HepG2 (cell line): ENCODE results near the gene DNAJC28.

Source experiments
- CHD2 ChIP-seq: IDR thresholded peaks from 2 replicates; pipeline ENCODE4 v1.6.1; 2011; ENCODE audit warnings: low read depth, low read length, improper control_type of control experiment
- ESRRA ChIP-seq: sonication (generic); formaldehyde crosslinking; IDR thresholded peaks from 2 replicates; pipeline ENCODE4 v1.5.1; 2020; ENCODE audit warnings: mild to moderate bottlenecking, low read depth, missing genetic modification reagents
- ETV5 ChIP-seq: IDR thresholded peaks from 2 replicates; pipeline ENCODE4 v1.6.1; 2018; ENCODE audit warnings: missing biosample characterization, missing genetic modification reagents, inconsistent platforms, borderline replicate concordance
- MBD4 ChIP-seq: IDR thresholded peaks from 2 replicates; pipeline ENCODE4 v1.6.1; 2012; ENCODE audit warnings: low read length, inconsistent platforms, borderline replicate concordance
- MYC ChIP-seq: sonication (generic); formaldehyde crosslinking; IDR thresholded peaks from 2 replicates; pipeline ENCODE4 v1.9.0; 2021; ENCODE audit warnings: missing genetic modification reagents, borderline replicate concordance
- PHF8 ChIP-seq: sonication (generic); formaldehyde crosslinking; IDR thresholded peaks from 2 replicates; pipeline ENCODE4 v1.5.0; 2020; ENCODE audit warnings: missing genetic modification reagents
- RBM39 ChIP-seq: fragments of 200-400 bp; formaldehyde crosslinking; IDR thresholded peaks from one replicate; pipeline ENCODE4 v1.6.1; 2018; ENCODE audit warnings: antibody characterized with exemption, mild to moderate bottlenecking, low read depth, low read length; ENCODE audit not compliant: poor library complexity, severe bottlenecking
- ZNF263 ChIP-seq: sonication (generic); formaldehyde crosslinking; IDR thresholded peaks from 2 replicates; pipeline ENCODE4 v1.4.0; 2020; ENCODE audit warnings: missing genetic modification reagents
- TF ChIP-seq, protein P1 (sequence below): sonication (generic); formaldehyde crosslinking; IDR thresholded peaks from 2 replicates; pipeline ENCODE4 v1.4.0; 2020; ENCODE audit warnings: missing genetic modification reagents
- TF ChIP-seq, protein P2 (sequence below): sonication (generic); formaldehyde crosslinking; IDR thresholded peaks from 2 replicates; pipeline ENCODE4 v1.9.0; 2021; ENCODE audit warnings: missing genetic modification reagents, borderline replicate concordance
- TF ChIP-seq, protein P3 (sequence below): sonication (generic); formaldehyde crosslinking; IDR thresholded peaks from 2 replicates; pipeline ENCODE4 v1.5.0; 2020; ENCODE audit warnings: mild to moderate bottlenecking, missing genetic modification reagents, moderate library complexity
- TF ChIP-seq, protein P4 (sequence below): sonication (generic); formaldehyde crosslinking; IDR thresholded peaks from 2 replicates; pipeline ENCODE4 v1.4.0; 2020; ENCODE audit warnings: missing genetic modification reagents, mild to moderate bottlenecking, borderline replicate concordance
- TF ChIP-seq, protein P5 (sequence below): sonication (generic); formaldehyde crosslinking; IDR thresholded peaks from 2 replicates; pipeline ENCODE4 v1.5.1; 2020; ENCODE audit warnings: missing genetic modification reagents, mild to moderate bottlenecking, borderline replicate concordance

DNA sequence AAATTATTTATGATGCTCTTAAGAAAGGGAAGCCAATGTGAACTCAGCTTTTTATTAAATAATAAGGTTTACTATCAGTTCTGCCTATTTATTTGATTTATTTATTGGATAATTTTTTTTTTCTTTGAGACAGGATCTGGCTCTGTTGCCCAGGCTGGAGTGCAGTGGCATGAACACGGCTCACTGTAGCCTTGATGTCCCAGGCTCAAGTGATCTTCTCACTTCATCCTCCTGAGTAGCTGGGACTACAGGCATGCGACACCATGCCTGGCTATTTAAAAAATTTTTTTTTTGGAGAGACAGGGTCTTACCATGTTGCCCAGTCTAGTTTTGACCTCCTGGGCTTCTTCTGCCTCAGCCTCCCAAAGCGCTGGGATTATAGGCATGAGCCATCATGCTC lies 21.0 kb upstream of the DNAJC28 start:
- TF ChIP-seq, protein P1, sequence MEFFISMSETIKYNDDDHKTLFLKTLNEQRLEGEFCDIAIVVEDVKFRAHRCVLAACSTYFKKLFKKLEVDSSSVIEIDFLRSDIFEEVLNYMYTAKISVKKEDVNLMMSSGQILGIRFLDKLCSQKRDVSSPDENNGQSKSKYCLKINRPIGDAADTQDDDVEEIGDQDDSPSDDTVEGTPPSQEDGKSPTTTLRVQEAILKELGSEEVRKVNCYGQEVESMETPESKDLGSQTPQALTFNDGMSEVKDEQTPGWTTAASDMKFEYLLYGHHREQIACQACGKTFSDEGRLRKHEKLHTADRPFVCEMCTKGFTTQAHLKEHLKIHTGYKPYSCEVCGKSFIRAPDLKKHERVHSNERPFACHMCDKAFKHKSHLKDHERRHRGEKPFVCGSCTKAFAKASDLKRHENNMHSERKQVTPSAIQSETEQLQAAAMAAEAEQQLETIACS, result no peak
- TF ChIP-seq ESRRA (CRISPR knock-in tag) (no peak), PHF8 (CRISPR knock-in tag) (no peak), ZNF263 (CRISPR knock-in tag) (no peak), MBD4 (no peak), ETV5 (CRISPR knock-in tag) (no peak), RBM39 (no peak), MYC (CRISPR knock-in tag) (no peak), CHD2 (no peak)
- TF ChIP-seq, protein P2, sequence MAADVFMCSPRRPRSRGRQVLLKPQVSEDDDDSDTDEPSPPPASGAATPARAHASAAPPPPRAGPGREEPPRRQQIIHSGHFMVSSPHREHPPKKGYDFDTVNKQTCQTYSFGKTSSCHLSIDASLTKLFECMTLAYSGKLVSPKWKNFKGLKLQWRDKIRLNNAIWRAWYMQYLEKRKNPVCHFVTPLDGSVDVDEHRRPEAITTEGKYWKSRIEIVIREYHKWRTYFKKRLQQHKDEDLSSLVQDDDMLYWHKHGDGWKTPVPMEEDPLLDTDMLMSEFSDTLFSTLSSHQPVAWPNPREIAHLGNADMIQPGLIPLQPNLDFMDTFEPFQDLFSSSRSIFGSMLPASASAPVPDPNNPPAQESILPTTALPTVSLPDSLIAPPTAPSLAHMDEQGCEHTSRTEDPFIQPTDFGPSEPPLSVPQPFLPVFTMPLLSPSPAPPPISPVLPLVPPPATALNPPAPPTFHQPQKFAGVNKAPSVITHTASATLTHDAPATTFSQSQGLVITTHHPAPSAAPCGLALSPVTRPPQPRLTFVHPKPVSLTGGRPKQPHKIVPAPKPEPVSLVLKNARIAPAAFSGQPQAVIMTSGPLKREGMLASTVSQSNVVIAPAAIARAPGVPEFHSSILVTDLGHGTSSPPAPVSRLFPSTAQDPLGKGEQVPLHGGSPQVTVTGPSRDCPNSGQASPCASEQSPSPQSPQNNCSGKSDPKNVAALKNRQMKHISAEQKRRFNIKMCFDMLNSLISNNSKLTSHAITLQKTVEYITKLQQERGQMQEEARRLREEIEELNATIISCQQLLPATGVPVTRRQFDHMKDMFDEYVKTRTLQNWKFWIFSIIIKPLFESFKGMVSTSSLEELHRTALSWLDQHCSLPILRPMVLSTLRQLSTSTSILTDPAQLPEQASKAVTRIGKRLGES, result no peak
- TF ChIP-seq, protein P3, sequence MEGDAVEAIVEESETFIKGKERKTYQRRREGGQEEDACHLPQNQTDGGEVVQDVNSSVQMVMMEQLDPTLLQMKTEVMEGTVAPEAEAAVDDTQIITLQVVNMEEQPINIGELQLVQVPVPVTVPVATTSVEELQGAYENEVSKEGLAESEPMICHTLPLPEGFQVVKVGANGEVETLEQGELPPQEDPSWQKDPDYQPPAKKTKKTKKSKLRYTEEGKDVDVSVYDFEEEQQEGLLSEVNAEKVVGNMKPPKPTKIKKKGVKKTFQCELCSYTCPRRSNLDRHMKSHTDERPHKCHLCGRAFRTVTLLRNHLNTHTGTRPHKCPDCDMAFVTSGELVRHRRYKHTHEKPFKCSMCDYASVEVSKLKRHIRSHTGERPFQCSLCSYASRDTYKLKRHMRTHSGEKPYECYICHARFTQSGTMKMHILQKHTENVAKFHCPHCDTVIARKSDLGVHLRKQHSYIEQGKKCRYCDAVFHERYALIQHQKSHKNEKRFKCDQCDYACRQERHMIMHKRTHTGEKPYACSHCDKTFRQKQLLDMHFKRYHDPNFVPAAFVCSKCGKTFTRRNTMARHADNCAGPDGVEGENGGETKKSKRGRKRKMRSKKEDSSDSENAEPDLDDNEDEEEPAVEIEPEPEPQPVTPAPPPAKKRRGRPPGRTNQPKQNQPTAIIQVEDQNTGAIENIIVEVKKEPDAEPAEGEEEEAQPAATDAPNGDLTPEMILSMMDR (CRISPR knock-in tag), result no peak
- TF ChIP-seq, protein P4, sequence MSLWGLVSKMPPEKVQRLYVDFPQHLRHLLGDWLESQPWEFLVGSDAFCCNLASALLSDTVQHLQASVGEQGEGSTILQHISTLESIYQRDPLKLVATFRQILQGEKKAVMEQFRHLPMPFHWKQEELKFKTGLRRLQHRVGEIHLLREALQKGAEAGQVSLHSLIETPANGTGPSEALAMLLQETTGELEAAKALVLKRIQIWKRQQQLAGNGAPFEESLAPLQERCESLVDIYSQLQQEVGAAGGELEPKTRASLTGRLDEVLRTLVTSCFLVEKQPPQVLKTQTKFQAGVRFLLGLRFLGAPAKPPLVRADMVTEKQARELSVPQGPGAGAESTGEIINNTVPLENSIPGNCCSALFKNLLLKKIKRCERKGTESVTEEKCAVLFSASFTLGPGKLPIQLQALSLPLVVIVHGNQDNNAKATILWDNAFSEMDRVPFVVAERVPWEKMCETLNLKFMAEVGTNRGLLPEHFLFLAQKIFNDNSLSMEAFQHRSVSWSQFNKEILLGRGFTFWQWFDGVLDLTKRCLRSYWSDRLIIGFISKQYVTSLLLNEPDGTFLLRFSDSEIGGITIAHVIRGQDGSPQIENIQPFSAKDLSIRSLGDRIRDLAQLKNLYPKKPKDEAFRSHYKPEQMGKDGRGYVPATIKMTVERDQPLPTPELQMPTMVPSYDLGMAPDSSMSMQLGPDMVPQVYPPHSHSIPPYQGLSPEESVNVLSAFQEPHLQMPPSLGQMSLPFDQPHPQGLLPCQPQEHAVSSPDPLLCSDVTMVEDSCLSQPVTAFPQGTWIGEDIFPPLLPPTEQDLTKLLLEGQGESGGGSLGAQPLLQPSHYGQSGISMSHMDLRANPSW (CRISPR knock-in tag), result no peak
- TF ChIP-seq, protein P5, sequence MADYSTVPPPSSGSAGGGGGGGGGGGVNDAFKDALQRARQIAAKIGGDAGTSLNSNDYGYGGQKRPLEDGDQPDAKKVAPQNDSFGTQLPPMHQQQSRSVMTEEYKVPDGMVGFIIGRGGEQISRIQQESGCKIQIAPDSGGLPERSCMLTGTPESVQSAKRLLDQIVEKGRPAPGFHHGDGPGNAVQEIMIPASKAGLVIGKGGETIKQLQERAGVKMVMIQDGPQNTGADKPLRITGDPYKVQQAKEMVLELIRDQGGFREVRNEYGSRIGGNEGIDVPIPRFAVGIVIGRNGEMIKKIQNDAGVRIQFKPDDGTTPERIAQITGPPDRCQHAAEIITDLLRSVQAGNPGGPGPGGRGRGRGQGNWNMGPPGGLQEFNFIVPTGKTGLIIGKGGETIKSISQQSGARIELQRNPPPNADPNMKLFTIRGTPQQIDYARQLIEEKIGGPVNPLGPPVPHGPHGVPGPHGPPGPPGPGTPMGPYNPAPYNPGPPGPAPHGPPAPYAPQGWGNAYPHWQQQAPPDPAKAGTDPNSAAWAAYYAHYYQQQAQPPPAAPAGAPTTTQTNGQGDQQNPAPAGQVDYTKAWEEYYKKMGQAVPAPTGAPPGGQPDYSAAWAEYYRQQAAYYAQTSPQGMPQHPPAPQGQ (CRISPR knock-in tag), result no peak
